Prostate gland (tissue), 2 donors: ENCODE measurements around the gene TMEM134. TPM values are rescaled to one million over a fixed set of nuclear protein-coding genes. Genes with fewer than 3 reads are reported as not detected.
A peak's percentile ranks its signal among the peaks of the same experiment; 100 is the strongest.

Experiments used
- DNase-seq: peaks from one replicate; pipeline ENCODE4 v3.0.0-alpha.2; 2019; ENCODE audit warnings: low spot score
- H3K27ac ChIP-seq, 2 donors: fragments of 200-600 bp; sonication (generic); 2 replicates each; pipeline ENCODE4 v1.5.1; 2017 to 2019
- H3K27me3 ChIP-seq: fragments of 200-600 bp; sonication (generic); replicated peaks from 2 replicates; pipeline ENCODE4 v1.5.1; 2019; ENCODE audit not compliant: insufficient read depth
- H3K36me3 ChIP-seq, 2 donors: fragments of 200-600 bp; sonication (generic); 1 replicate in 1 of 2; 2 replicates in 1 of 2; pipeline versions ENCODE4 v1.5.1 to v1.8.1; 2017 to 2019
- H3K4me1 ChIP-seq: fragments of 200-600 bp; sonication (generic); replicated peaks from 2 replicates; pipeline ENCODE4 v1.5.1; 2019
- H3K4me3 ChIP-seq, 2 donors: fragments of 200-600 bp; sonication (generic); 2 replicates each; pipeline ENCODE4 v1.5.1; 2017 to 2019
- H3K9me3 ChIP-seq: fragments of 200-600 bp; sonication (generic); 2 replicates; pipeline ENCODE4 v1.5.1; 2017
- CTCF ChIP-seq, 4 experiments: fragments of 200-600 bp in 2 of 4; fragments of 450-650 bp in 2 of 4; sonication (generic) in 2 of 4; IDR thresholded peaks; 1 replicate in 3 of 4; 2 replicates in 1 of 4; pipeline ENCODE4 v1.5.1; 2016 to 2019; ENCODE audit warnings: antibody characterized with exemption in 4 of 4, mild to moderate bottlenecking in 2 of 4, moderate library complexity in 2 of 4
- POLR2A ChIP-seq: fragments of 450-650 bp; IDR thresholded peaks from one replicate; pipeline ENCODE4 v1.6.1; 2016; ENCODE audit warnings: antibody characterized with exemption, mild to moderate bottlenecking
- POLR2AphosphoS5 ChIP-seq: sonication (generic); formaldehyde crosslinking; IDR thresholded peaks from one replicate; pipeline ENCODE4 v1.6.1; 2017; ENCODE audit warnings: antibody characterized with exemption
- WGBS: methylation state at CpG from one replicate; pipeline ENCODE4 v1.1.5; 2018; 5-methylcytosine and 5-hydroxymethylcytosine counted together
- intact Hi-C: fragments of 100-400 bp; cut with DNase I; formaldehyde crosslinking; loops from one replicate; pipeline ENCODE4 v1.14.2; 2022
- total RNA-seq, 2 donors: library from RNA; depleted of rRNA; stranded (reverse); fragments of >200 nt; gene quantifications; one replicate each; pipeline ENCODE4 v1.1.0, GENCODE V29; 2016

The TMEM134 gene
- total RNA-seq, 2 donors from 2014 or later, result 106 to 402 TPM

GRCh38 chr11:67506426-67507051 lies 37.5 kb upstream of the TMEM134 start:
- H3K4me1 ChIP-seq, result peaks cover 9% of the 10 kb centered on the region
- H3K36me3 ChIP-seq, result peaks cover 0 to 2% of the 10 kb centered on the region in 2 donors
- WGBS, result 82% methylated on average over 16 of the region's 16 CpGs
- no peak for DNase-seq
- peak overlapping the region in 1 of 2 donors; percentile 71 for H3K4me3 ChIP-seq
- no peaks in the 10 kb centered on the region for H3K9me3 ChIP-seq
- TF ChIP-seq CTCF (IDR thresholded peaks at IDR 0.05), result peak in 1 of 4 experiments; percentile 40
- TF ChIP-seq POLR2AphosphoS5, result no peak
- peak overlapping the region; percentile 97 to 98 for H3K27ac ChIP-seq
- intact Hi-C loops, result loop anchor here (5.0 to 10.0 kb wide), 2 partner anchors 104 to 152 kb away; partner anchors contain the start of genes POLD4, PPP1CA and TBC1D10C
- no peaks in the 10 kb centered on the region for H3K27me3 ChIP-seq

GRCh38 chr11:67505605-67506396 lies 36.8 kb upstream of the TMEM134 start:
- Histone ChIP-seq H3K4me3 (peak overlapping the region in 1 of 2 donors; percentile 46), H3K27me3 (no peaks in the 10 kb centered on the region), H3K9me3 (no peaks in the 10 kb centered on the region), H3K36me3 (peaks cover 0 to 2% of the 10 kb centered on the region in 2 donors), H3K4me1 (peaks cover 9% of the 10 kb centered on the region), H3K27ac (peak overlapping the region; percentile 97 to 98)
- intact Hi-C loops, result loop anchor here (5.0 to 10.0 kb wide), 2 partner anchors 104 to 151 kb away; partner anchors contain the start of genes POLD4, PPP1CA and TBC1D10C
- TF ChIP-seq POLR2A (peak; percentile 81), POLR2AphosphoS5 (peak; percentile 92), CTCF (IDR thresholded peaks at IDR 0.05) (peak; percentile 89 to 99 (median 98))
- WGBS, result 9% methylated on average over 16 of the region's 17 CpGs
- DNase-seq, result peak; percentile 89

- H3K9me3 ChIP-seq, result no peaks in the 10 kb centered on the region
- peak; percentile 49 for DNase-seq
- peak within 1 kb of the TSS; percentile 97 to 98 for H3K27ac ChIP-seq
- no peak for TF ChIP-seq POLR2AphosphoS5
- TF ChIP-seq POLR2A, result peak; percentile 77
- peaks cover 0 to 2% of the 10 kb centered on the region in 2 donors for H3K36me3 ChIP-seq
- intact Hi-C loops, result loop anchor here (5.0 to 10.0 kb wide), 2 partner anchors 103 to 150 kb away; partner anchors contain the start of genes POLD4, PPP1CA and TBC1D10C
- H3K4me3 ChIP-seq, result peak within 1 kb of the TSS; percentile 46 to 48
- 1% methylated on average over 52 of the region's 58 CpGs for WGBS
- H3K4me1 ChIP-seq, result peaks cover 9% of the 10 kb centered on the region
- H3K27me3 ChIP-seq, result no peaks in the 10 kb centered on the region
Observed at GRCh38 chr11:67504950-67505581, 36.0 kb upstream of the TMEM134 start, which contains the start of gene PITPNM1. TSS of gene PITPNM1 (minus strand) at chr11:67505363. CDS start at chr11:67504180, 1,183 bp downstream.

GRCh38 chr11:67504005-67504949 lies 35.2 kb upstream of the TMEM134 start:
- Histone ChIP-seq H3K9me3 (no peaks in the 10 kb centered on the region), H3K36me3 (peaks cover 0 to 2% of the 10 kb centered on the region in 2 donors), H3K27ac (peak overlapping the region; percentile 97 to 98), H3K4me1 (peaks cover 9% of the 10 kb centered on the region), H3K27me3 (no peaks in the 10 kb centered on the region), H3K4me3 (peak overlapping the region; percentile 46 to 48)
- WGBS, result 3% methylated on average over 65 of the region's 101 CpGs
- TF ChIP-seq POLR2AphosphoS5 (no peak), POLR2A (no peak), CTCF (IDR thresholded peaks at IDR 0.05) (no peak)
- intact Hi-C loops, result loop anchor here (10.0 kb wide), 1 partner anchor 149 kb away; the partner anchor contains the start of gene POLD4
- DNase-seq, result no peak
